ENCODE results near the gene ABHD12. TPM values are rescaled to one million over a fixed set of nuclear protein-coding genes. Genes with fewer than 3 reads are reported as not detected.

The ABHD12 gene
- total and polyA plus RNA-seq, 2 donors (not counting 3 experiments of a cell fraction or from before 2014, with no cell fraction given) = 19.2 to 36.0 TPM

DNA sequence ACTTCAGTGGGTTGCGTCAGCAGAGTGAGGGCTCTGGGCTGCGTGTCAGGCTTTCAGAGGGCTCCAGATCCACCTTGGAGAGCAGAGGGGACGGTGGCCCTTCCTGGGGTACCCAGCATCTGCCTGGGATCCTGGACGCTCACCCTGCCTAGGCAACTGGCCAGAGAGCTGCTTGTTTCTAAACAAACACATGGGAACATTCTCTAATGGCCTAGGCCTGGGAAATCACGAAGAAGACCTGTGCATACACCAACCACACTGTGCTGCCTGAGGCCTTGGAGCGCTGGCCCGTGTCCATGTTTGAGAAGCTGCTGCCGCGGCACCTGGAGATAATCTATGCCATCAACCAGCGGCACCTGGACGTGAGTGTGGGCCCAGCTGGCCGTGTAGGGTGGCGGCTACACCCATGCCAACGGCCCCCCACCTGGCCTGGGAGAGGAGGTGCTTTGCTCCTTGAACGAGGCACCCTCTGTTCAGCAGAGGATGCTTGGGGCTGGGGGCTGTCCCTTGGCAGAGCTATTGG, 110.5 kb downstream of the ABHD12 start:
- DNase-seq (ENCODE audit: low read depth, low spot score) (no peak), FAIRE-seq (no peak)
- Histone ChIP-seq H3K4me2 (ENCODE audit: insufficient read depth, low read length) (no peak overlapping the region), H2AFZ (ENCODE audit: low read depth, low read length) (no peak overlapping the region), H3K27me3 (ENCODE audit: control insufficient read depth in 2 of 2, insufficient read depth in 2 of 2, low read length in 2 of 2) (no peaks in the 10 kb centered on the region), H3K9ac (replicated peaks; ENCODE audit: extremely low read depth, insufficient read depth, low read length) (no peak overlapping the region), H4K20me1 (replicated peaks; ENCODE audit: control insufficient read depth, extremely low read depth, insufficient read depth, low read length) (no peaks in the 10 kb centered on the region), H3K4me3 (replicated peaks in 1 of 3; ENCODE audit: insufficient read depth in 1 of 3, low read depth in 1 of 3, low read length in 3 of 3) (no peak overlapping the region), H3K4me1 (ENCODE audit: control insufficient read depth, extremely low read depth, insufficient read depth, low read length) (no peaks in the 10 kb centered on the region), H3K27ac (ENCODE audit: insufficient read depth, low read depth, low read length) (no peak overlapping the region), H3K9me1 (replicated peaks; ENCODE audit: control insufficient read depth, extremely low read depth, insufficient read depth, low read length) (no peaks in the 10 kb centered on the region), H3K9me3 (replicated peaks; ENCODE audit: control insufficient read depth, insufficient read depth, low read length) (no peaks in the 10 kb centered on the region), H3K79me2 (ENCODE audit: control insufficient read depth, insufficient read depth, low read length) (no peaks in the 10 kb centered on the region), H3K36me3 (ENCODE audit: control insufficient read depth in 2 of 2, extremely low read depth in 1 of 2, insufficient read depth in 2 of 2, low read length in 2 of 2) (peaks cover 8 to 58% of the 10 kb centered on the region in 2 experiments)
- no TSS peak for BruUV-seq (replicated peaks)
- ChIA-PET CTCF (interaction anchor here (1.0 kb wide), 1 partner anchor 9 kb away, joined by 3 read pairs; no protein-coding TSS in a partner anchor), POLR2A (no interaction called here)
- TF ChIP-seq POLR2AphosphoS5 (IDR thresholded peaks at IDR 0.05; ENCODE audit: insufficient read depth, low read depth, low read length) = no peak
- TF ChIP-seq, protein P1, sequence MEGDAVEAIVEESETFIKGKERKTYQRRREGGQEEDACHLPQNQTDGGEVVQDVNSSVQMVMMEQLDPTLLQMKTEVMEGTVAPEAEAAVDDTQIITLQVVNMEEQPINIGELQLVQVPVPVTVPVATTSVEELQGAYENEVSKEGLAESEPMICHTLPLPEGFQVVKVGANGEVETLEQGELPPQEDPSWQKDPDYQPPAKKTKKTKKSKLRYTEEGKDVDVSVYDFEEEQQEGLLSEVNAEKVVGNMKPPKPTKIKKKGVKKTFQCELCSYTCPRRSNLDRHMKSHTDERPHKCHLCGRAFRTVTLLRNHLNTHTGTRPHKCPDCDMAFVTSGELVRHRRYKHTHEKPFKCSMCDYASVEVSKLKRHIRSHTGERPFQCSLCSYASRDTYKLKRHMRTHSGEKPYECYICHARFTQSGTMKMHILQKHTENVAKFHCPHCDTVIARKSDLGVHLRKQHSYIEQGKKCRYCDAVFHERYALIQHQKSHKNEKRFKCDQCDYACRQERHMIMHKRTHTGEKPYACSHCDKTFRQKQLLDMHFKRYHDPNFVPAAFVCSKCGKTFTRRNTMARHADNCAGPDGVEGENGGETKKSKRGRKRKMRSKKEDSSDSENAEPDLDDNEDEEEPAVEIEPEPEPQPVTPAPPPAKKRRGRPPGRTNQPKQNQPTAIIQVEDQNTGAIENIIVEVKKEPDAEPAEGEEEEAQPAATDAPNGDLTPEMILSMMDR (IDR thresholded peaks at IDR 0.05; ENCODE audit: extremely low read depth in 1 of 2, insufficient read depth in 1 of 2, low read depth in 1 of 2, low read length in 2 of 2) = no peak
- intact Hi-C loops (cut with micrococcal nuclease) = no loop called here
- dilution Hi-C loops (cut with MboI; ENCODE audit: extremely low pct_ligation_motif_present, low sequenced_read_pairs) = no loop called here

DNA sequence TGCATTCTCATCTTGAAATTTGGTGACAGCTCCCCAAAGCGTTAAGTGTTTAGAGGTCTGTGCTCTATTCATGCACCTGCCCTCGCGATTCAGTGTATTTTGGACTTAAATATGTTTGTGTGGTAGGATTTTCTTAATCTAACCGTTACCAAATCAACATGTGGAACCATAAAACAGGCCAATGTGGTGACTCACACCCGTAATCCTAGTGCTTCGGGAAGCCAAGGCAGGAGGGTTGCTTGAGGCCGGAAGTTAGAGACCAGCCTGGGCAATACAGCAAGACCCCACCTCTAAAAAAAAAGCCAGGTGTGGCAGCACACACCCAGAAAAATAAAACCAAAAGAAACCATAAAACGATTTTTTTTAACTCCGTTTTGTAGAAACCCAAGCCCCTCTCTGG, 111.2 kb downstream of the ABHD12 start:
- no peak overlapping the region for H2AFZ ChIP-seq (ENCODE audit: low read depth, low read length)
- H3K9ac ChIP-seq (replicated peaks; ENCODE audit: extremely low read depth, insufficient read depth, low read length) = no peak overlapping the region
- dilution Hi-C loops (cut with MboI; ENCODE audit: extremely low pct_ligation_motif_present, low sequenced_read_pairs) (no loop called here), intact Hi-C loops (cut with micrococcal nuclease) (no loop called here)
- no peaks in the 10 kb centered on the region for H4K20me1 ChIP-seq (replicated peaks; ENCODE audit: control insufficient read depth, extremely low read depth, insufficient read depth, low read length)
- no peak overlapping the region for H3K4me3 ChIP-seq (replicated peaks in 1 of 3; ENCODE audit: insufficient read depth in 1 of 3, low read depth in 1 of 3, low read length in 3 of 3)
- no peak overlapping the region for H3K4me2 ChIP-seq (ENCODE audit: insufficient read depth, low read length)
- no peaks in the 10 kb centered on the region for H3K27me3 ChIP-seq (ENCODE audit: control insufficient read depth in 2 of 2, insufficient read depth in 2 of 2, low read length in 2 of 2)
- H3K27ac ChIP-seq (ENCODE audit: insufficient read depth, low read depth, low read length) = no peak overlapping the region
- ChIA-PET POLR2A (no interaction called here), CTCF (interaction anchor here (0.6 to 2.3 kb wide), 2 partner anchors 119 to 263 kb away, joined by 3 to 6 read pairs; no protein-coding TSS in a partner anchor)
- H3K4me1 ChIP-seq (ENCODE audit: control insufficient read depth, extremely low read depth, insufficient read depth, low read length) = no peaks in the 10 kb centered on the region
- TF ChIP-seq JUN (IDR thresholded peaks at IDR 0.05; ENCODE audit: borderline replicate concordance, insufficient read depth, insufficient read length, low read depth) (no peak), MYC (IDR thresholded peaks at IDR 0.05; ENCODE audit: low read depth, low read length) (no peak), POLR2A (IDR thresholded peaks at IDR 0.05; ENCODE audit: low read depth, low read length) (no peak), GATA2 (IDR thresholded peaks at IDR 0.05; ENCODE audit: insufficient read depth, insufficient read length, low read depth, low read length) (no peak), POLR2AphosphoS5 (IDR thresholded peaks at IDR 0.05; ENCODE audit: insufficient read depth, low read depth, low read length) (no peak), EZH2 (IDR thresholded peaks at IDR 0.05; ENCODE audit: borderline replicate concordance, low read depth, low read length, severe bottlenecking) (no peak), FOS (IDR thresholded peaks at IDR 0.05; ENCODE audit: borderline replicate concordance, insufficient read depth, low read length) (no peak)
- TF ChIP-seq, protein P2, sequence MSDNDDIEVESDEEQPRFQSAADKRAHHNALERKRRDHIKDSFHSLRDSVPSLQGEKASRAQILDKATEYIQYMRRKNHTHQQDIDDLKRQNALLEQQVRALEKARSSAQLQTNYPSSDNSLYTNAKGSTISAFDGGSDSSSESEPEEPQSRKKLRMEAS (IDR thresholded peaks at IDR 0.05; ENCODE audit: insufficient read depth, insufficient read length) = no peak
- TF ChIP-seq, protein P1 (IDR thresholded peaks at IDR 0.05; ENCODE audit: extremely low read depth in 1 of 2, insufficient read depth in 1 of 2, low read depth in 1 of 2, low read length in 2 of 2) = no peak
- no peaks in the 10 kb centered on the region for H3K9me3 ChIP-seq (replicated peaks; ENCODE audit: control insufficient read depth, insufficient read depth, low read length)
- FAIRE-seq (no peak), DNase-seq (ENCODE audit: low read depth, low spot score) (no peak)
- H3K36me3 ChIP-seq (ENCODE audit: control insufficient read depth in 2 of 2, extremely low read depth in 1 of 2, insufficient read depth in 2 of 2, low read length in 2 of 2) = peaks cover 6 to 62% of the 10 kb centered on the region in 2 experiments
- no peaks in the 10 kb centered on the region for H3K79me2 ChIP-seq (ENCODE audit: control insufficient read depth, insufficient read depth, low read length)
- no TSS peak for BruUV-seq (replicated peaks)
- no peaks in the 10 kb centered on the region for H3K9me1 ChIP-seq (replicated peaks; ENCODE audit: control insufficient read depth, extremely low read depth, insufficient read depth, low read length)
